DND-41 (cell line): Measurements from ENCODE around the gene HMGN4.

Source experiments
- CTCF ChIP-seq: IDR thresholded peaks from 2 replicates; pipeline ENCODE4 v1.5.1; 2012; ENCODE audit warnings: borderline replicate concordance, low read length, moderate library complexity, mild to moderate bottlenecking; ENCODE audit not compliant: poor library complexity, severe bottlenecking; ENCODE audit errors: extremely low read depth
- EZH2 ChIP-seq: IDR thresholded peaks from 3 replicates; pipeline ENCODE4 v1.6.1; 2012; ENCODE audit warnings: borderline replicate concordance, low read depth, mild to moderate bottlenecking, moderate library complexity, low read length, inconsistent platforms; ENCODE audit not compliant: severe bottlenecking

- no peak for TF ChIP-seq CTCF
- no peak for TF ChIP-seq EZH2
Measured at GRCh38 chr6:26534681-26535465, 3.3 kb upstream of the HMGN4 start.
